MV-4-11 (cell line): Measurements from ENCODE around the gene PPDPF.

Experiments
- DNase-seq: peaks from one replicate; lab custom pipeline; 2025; lab: John Stamatoyannopoulos, UW

The PPDPF gene

DNA sequence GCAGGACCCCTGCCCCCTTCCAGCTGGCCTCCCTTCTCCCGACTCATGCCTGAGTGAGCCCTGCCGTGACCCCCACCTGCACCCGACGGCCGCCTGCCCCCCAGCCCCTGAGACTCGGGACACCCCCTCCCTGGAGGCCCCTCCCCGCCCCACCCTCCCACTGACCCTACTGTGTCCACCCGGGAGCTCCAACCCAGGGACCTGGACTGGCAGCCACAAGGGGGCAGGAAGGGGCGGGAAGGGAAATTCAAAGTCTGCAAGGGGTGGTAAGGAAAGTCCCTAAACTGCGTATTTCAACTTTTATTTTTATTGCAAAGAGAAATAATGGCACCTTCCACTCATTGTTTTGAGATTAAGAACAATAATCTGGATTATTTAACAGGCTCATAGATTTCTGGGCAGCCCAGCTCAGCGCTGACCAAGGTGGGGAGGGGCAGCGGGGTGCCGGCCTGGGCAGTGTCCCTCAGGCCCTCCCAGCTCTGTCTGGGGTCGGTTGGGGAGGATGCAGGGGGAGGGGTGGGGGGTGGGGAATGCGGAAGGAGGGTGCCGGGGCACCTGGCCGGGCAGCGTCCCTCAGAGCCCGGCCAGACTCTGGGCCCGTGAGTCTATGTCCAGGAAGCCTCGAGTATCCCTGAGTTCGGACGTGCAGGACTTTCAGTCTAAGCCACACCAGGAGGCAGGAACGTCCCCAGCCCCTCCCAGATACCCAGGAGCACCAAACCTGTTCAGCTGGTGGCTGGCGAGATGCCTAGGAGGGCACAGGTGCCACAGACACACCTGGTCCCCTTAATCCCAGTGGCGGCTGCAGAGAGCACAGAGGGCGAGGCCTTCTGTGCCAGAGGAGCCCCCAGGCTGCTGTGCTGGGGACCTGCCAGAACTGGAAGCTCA is 17.9 kb downstream of the PPDPF start:
- DNase-seq, result no peak

- no peak for DNase-seq
Measured at GRCh38 chr20:63539092-63539430, 18.5 kb downstream of the PPDPF start.

DNA sequence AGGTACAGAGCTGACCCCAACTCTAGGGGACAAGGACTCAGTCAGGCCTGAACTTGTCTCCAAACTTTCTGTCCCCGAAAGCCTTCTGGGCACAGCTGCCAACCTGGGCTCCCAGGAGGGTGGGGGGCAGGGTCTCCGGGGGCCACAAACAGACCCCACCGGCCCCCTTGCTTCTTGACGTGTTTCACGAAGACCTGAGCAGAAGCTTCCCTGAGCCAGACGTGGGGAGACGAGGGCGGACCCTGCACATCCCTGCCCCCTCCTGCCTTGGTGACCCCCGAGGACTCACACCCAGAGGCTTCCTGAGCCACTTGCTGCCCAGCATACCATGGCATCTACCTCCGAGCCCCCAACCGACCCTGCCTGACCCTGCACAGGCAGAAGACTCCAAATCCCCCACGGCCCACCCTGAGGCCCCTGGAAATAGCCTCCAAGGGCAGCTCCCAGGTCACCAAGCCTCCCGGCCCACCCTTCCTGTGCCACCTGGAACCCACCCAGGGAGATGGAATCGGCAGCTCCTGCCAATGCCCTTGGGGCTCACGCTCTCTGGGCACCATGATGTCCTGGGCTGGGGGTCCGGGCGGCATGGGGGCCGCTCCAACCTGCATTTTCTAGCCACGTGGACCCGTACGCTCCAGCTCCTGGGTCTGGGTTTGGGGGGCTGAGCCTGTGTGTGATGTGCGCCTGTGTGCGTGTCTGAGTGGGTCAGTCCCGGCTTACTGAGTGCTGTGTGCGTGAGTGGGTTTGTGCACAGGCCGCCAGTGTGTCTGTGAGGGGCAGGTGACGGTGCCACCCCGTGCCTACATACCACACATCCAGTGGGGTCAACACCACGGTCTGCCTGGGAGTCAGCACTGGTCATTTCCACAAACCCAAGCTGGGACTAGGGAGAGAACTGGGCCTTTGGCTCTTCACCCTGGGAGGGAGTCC is 19.1 kb downstream of the PPDPF start:
- DNase-seq, result no peak

GRCh38 chr20:63540417-63541186 is 20.0 kb downstream of the PPDPF start:
- DNase-seq, result no peak

- DNase-seq, result no peak
Measured at GRCh38 chr20:63541371-63541770, 20.8 kb downstream of the PPDPF start.

DNA sequence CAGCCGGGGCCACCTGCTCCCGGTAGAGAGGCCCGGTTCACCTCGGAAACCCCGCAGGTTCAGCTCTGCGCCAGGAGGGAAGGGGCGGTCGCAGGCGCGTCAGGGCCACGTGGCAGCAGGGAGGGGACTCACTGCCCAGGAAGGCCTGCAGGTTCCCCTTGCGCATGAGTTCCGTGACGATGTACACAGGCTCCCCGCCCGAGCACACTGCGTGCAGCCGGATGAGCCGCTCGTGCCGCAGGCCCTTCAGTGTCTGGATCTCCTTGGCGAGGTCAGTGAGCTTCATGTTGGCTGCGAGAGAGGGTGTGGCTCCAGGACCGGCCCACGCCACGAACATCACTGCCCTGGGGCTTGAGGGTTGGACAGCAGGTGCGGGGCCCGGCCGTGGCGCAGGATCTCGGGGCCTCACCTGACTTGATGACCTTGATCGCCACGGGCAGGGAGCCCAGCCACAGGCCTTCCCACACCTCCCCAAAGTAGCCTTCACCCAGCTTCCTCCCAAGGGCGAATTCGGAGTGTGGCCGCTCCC is 21.5 kb downstream of the PPDPF start:
- DNase-seq, result no peak

DNA sequence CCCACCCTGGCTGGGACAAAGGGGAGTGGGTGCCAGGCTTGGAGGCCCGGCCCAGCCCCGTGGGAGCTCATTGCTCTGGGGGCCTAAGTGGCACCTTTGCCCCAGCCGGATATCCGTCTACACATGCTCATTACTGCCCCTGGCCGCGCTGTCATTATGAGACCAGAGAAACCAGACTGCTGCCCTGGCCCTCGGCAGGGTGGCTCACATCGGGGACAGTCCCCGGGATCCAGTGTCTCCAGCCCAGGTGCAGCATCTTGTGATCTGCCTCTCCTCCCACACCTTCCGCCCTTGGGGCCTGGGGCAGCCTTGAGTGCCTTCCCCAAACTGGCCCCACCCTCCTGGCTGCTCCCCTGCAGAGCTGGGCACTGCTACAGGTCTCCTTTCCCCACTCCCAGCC is 22.1 kb downstream of the PPDPF start:
- no peak for DNase-seq

DNA sequence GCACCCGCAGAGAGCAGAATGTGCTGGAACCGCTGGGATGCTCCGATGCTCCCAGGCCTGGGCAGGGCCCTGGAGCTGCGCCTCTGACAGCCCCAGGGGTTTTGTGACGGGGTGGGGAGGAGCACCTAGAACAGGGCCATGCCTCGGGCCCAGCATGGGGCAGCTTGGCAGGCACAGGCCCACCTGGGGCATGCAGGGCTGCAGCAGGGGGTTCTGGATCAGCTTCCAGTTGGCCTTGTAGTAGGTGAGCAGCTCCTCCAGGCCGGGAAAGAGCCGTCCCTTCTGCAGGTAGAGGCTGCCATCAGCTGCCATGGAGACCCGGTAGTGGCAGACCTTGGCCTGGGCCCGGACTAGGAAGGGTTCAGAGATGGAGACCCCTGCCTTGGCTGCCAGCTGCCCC is 22.6 kb downstream of the PPDPF start:
- no peak for DNase-seq

DNA sequence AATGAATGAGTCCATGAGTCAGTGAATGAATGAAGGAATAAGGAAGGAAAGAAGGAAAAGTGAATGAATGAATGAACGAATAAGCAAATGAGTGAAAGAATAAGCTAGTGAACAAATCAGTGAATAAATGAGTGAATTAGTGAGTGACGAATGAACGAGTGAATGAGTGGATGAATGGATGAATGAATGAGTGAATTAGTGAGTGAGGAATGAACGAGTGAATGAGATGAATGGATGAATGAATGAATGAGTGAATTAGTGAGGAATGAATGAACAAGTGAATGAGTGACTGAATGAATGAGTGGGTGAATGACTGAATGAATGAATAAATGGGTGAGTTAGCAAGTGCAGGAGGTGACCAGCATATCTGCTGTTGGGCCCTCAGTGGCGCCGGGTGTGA is 23.2 kb downstream of the PPDPF start:
- DNase-seq, result no peak

DNA sequence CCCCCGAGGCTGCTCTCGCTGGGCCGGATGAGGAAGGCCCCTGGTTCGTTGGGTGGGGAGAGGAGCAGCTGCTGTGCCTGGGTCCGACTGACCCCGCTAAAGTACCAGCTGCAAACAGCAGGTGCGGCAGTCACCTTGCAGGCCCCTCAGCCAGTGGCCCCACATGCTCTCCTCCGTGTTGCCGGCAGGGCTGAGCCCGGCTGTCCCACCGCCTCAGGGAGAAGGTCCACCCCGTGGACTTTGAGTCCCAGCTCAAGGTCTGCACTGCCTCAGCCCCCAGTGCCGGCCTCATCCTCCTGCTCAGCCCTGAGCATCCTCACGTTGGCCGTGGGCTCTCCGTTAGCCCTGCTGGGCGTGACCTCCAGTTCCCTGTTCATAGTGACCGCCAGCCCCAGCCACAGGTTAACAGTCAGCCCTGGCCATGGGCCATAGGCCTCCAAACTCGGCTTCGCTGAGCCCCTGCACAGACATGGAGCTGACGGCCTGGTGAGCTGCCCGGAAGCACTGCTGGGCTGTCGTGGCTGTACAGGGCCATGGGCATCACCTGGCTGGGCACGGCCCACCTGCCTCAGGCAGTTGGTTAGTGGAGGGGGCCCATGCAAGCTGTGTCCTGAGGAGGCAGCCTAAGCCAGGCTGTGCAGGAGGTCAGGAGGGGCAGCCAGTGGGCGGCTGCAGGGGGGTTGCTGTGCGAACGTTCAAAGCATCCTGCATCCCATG is 23.8 kb downstream of the PPDPF start:
- no peak for DNase-seq

GRCh38 chr20:63544958-63545516 is 24.5 kb downstream of the PPDPF start:
- DNase-seq, result no peak

GRCh38 chr20:63545814-63546213 is 25.2 kb downstream of the PPDPF start:
- no peak for DNase-seq

- DNase-seq, result no peak
Measured at GRCh38 chr20:63546256-63546955, 25.8 kb downstream of the PPDPF start.

DNA sequence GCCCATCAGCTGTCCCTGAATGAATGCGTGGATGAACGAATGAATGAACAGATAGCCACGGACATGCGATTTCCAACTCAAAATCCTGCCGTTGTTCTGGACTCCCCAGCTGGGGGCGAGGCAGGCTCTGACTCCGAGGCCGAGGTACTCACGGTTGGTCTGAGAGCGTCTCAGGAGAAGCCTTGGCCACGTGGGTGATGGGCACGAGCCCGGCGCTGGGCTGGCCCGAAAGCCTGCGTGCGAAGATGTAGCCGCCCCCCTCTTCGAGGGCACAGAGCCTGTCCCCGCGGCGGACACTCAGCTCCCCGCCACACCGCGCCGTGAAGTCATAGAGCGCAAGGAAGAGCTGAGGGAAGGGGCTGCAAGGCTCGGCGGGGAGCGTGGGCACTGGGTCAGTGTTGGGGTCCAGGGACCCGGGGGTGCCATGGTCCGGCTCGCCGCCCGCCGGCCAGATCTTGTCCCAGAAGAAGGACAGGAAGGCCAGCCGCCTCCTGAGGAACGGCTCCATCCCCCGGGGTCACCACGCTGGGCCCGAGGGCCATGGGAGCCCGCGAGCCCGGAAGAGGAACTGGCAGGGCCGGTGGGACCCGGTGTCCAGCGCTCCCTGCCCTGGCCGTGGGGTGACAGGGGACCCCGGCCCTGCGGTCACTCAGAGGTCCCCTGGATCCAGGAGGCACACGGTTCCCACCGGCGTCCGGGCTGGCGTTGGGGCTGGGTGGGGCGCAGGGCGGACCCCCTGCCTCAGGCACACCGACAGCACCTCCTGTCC is 26.6 kb downstream of the PPDPF start:
- no peak for DNase-seq

DNA sequence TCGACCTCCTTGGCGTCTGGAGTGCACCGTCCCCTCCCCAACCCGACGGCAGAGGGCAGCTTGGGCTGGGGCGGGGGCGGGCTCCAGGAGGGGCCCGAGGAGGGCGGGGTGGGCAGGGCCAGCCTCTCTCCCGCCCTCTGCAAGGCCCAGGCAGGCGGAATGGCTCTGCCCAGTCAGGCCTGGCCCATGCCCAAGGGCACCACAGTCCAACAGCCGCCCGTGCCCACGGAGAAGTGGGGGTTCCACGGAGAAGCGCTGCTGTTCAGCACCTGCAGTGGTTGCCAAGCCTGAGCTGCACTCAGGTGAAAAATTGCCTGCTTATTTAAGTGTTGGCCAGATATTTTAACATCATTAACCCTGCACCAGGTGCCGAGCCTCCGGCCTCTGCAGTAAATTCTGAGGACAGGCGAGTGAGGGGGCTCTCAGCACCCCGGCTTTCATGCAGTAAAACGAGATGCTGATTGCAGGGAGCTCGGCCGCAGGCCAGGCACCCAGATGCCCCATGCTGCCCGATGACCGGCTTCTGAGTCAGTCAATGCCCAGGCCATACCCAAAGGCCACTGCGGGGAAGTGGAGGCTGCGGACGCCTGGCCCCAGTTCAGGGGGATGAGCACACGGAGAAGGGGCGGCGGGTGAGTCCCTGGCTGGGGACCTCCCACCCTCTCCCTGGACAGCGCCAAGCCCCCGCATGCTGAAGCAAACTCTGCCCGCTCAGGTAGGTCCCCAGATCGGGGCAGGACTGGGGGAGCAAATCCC is 27.3 kb downstream of the PPDPF start, which contains the start of gene SRMS:
TSS of gene SRMS (minus strand) at position 25 of the 756 bp plus-strand sequence. CDS start 286 bp downstream, outside the sequence.
- DNase-seq, result no peak

GRCh38 chr20:63548542-63548941 is 28.0 kb downstream of the PPDPF start:
- DNase-seq, result no peak

GRCh38 chr20:63549019-63549418 is 28.5 kb downstream of the PPDPF start:
- DNase-seq, result no peak

DNA sequence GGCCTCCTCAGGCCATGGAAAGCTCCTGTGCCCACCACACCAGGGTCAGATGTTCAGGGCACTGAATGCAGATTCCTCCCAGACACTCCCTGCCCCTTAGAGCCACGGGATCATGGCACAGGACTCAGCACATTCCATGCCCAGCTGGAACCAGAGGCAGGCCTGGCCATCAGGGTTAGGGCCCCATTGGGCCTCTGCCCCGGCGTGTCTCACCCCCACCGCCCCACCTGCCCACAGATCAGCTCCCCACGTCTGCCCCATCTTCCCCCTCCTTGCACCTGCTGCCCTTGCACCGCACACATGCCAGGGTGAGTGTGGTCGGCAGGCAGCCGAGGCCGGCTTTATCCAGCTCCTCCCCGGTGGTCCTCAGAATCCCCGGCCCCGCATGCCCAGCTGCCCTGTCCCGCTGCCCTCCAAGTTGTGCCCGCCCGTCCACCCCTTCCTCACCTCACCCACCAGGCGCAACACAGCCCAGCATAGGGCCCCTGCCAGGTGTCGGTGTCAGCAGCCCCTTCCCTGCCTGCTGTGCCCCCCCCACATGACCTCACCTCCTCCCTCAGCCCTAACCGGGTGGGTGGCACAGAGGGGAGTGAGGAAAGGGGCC is 29.2 kb downstream of the PPDPF start:
- DNase-seq, result no peak
